Fibroblast of skin of left quadriceps (primary cell): ENCODE data around the gene FBXO5.
"Not testable (repeated sequence)": the region's sequence is repeated elsewhere in the genome, so short reads cannot be mapped to it uniquely, and the experiment has no call there.

Source experiments
- DNase-seq, 2 experiments: peaks; one replicate each; pipeline ENCODE4 v3.0.0-alpha.2; 2013; ENCODE audit warnings: low read depth in 2 of 2

FBXO5 gene

GRCh38 chr6:152982904-152983636, at the start of gene FBXO5:
Gene FBXO5, minus strand, starts transcription at chr6:152983041. Its CDS starts 82 bp downstream, at chr6:152982959.
- peak; percentile 95 to 97 for DNase-seq

GRCh38 chr6:153032255-153032882, 49.5 kb upstream of the FBXO5 start:
- peak; percentile 45 to 51 for DNase-seq

GRCh38 chr6:153031335-153031955, 48.6 kb upstream of the FBXO5 start:
- no peak for DNase-seq

GRCh38 chr6:153028963-153029362, 46.1 kb upstream of the FBXO5 start:
- no peak for DNase-seq

- DNase-seq: no peak
Measured at GRCh38 chr6:153028286-153028685, 45.4 kb upstream of the FBXO5 start.

- no peak for DNase-seq
Measured at GRCh38 chr6:153027480-153027879, 44.6 kb upstream of the FBXO5 start.

GRCh38 chr6:153024709-153025017, 41.8 kb upstream of the FBXO5 start:
- no peak for DNase-seq

- DNase-seq: peak in 1 of 2 experiments; percentile 17
Measured at GRCh38 chr6:153023977-153024708, 41.3 kb upstream of the FBXO5 start.

GRCh38 chr6:153018355-153018754, 35.5 kb upstream of the FBXO5 start:
- DNase-seq: no peak

GRCh38 chr6:153016846-153017245, 34.0 kb upstream of the FBXO5 start:
- no peak for DNase-seq

- no peak for DNase-seq
Measured at GRCh38 chr6:153015094-153015640, 32.3 kb upstream of the FBXO5 start.

- no peak for DNase-seq
Measured at GRCh38 chr6:153013438-153013837, 30.6 kb upstream of the FBXO5 start.

GRCh38 chr6:153012856-153013255, 30.0 kb upstream of the FBXO5 start:
- no peak for DNase-seq

- DNase-seq: no peak
Measured at GRCh38 chr6:153003366-153003690, 20.5 kb upstream of the FBXO5 start.

- DNase-seq: peak; percentile 93 to 94
Measured at GRCh38 chr6:153002613-153003365, 19.9 kb upstream of the FBXO5 start, which contains the start of gene MTRF1L. Gene MTRF1L, minus strand, starts transcription at chr6:153002709. Its CDS starts 24 bp downstream, at chr6:153002685.

- DNase-seq: no peak
Measured at GRCh38 chr6:153001767-153002612, 19.1 kb upstream of the FBXO5 start.

GRCh38 chr6:153000790-153001189, 17.9 kb upstream of the FBXO5 start:
- DNase-seq: not testable (repeated sequence)

GRCh38 chr6:153000243-153000642, 17.4 kb upstream of the FBXO5 start:
- no peak for DNase-seq

- not testable (repeated sequence) for DNase-seq
Measured at GRCh38 chr6:152999538-152999937, 16.7 kb upstream of the FBXO5 start.

- no peak for DNase-seq
Measured at GRCh38 chr6:152993847-152994246, 11.0 kb upstream of the FBXO5 start.
